Measurements from ENCODE around the gene CX3CL1. TPM values are rescaled to one million over a fixed set of nuclear protein-coding genes. Genes with fewer than 3 reads are reported as not detected.
"Not testable (repeated sequence)": the region's sequence is repeated elsewhere in the genome, so short reads cannot be mapped to it uniquely, and the experiment has no call there.

CX3CL1 gene
- total RNA-seq, 1 donor from 2014 or later: 58.0 TPM

GRCh38 chr16:57356547-57356946 lies 15.7 kb upstream of the CX3CL1 start:
- DNase-seq (ENCODE audit: extremely low read depth, low read depth, low spot score): no peak

GRCh38 chr16:57357330-57358085 lies 14.8 kb upstream of the CX3CL1 start:
- DNase-seq (ENCODE audit: extremely low read depth, low read depth, low spot score): no peak

GRCh38 chr16:57358086-57358420 lies 14.2 kb upstream of the CX3CL1 start:
- DNase-seq (ENCODE audit: extremely low read depth, low read depth, low spot score): no peak

GRCh38 chr16:57358527-57359095 lies 13.7 kb upstream of the CX3CL1 start, which contains the start of gene CCL22:
CCL22 (plus strand) TSS chr16:57358783; CDS start chr16:57358817, 34 bp downstream.
- no peak for DNase-seq (ENCODE audit: extremely low read depth, low read depth, low spot score)

GRCh38 chr16:57360321-57360935 lies 11.9 kb upstream of the CX3CL1 start:
- no peak for DNase-seq (ENCODE audit: extremely low read depth, low read depth, low spot score)

GRCh38 chr16:57361404-57361803 lies 10.9 kb upstream of the CX3CL1 start:
- no peak for DNase-seq (ENCODE audit: extremely low read depth, low read depth, low spot score)

- DNase-seq (ENCODE audit: extremely low read depth, low read depth, low spot score): no peak
Observed at GRCh38 chr16:57364143-57364542, 8.1 kb upstream of the CX3CL1 start.

- no peak for DNase-seq (ENCODE audit: extremely low read depth, low read depth, low spot score)
Observed at GRCh38 chr16:57366544-57367040, 5.7 kb upstream of the CX3CL1 start.

- no peak for DNase-seq (ENCODE audit: extremely low read depth, low read depth, low spot score)
Observed at GRCh38 chr16:57367116-57367752, 5.1 kb upstream of the CX3CL1 start.

- no peak for DNase-seq (ENCODE audit: extremely low read depth, low read depth, low spot score)
Observed at GRCh38 chr16:57371494-57372371, 557 bp upstream of the CX3CL1 start.

- no peak for DNase-seq (ENCODE audit: extremely low read depth, low read depth, low spot score)
Observed at GRCh38 chr16:57373117-57373947, 1.0 kb downstream of the CX3CL1 start.

GRCh38 chr16:57374067-57374534 lies 1.8 kb downstream of the CX3CL1 start:
- DNase-seq (ENCODE audit: extremely low read depth, low read depth, low spot score): no peak

GRCh38 chr16:57374925-57375465 lies 2.7 kb downstream of the CX3CL1 start:
- not testable (repeated sequence) for DNase-seq (ENCODE audit: extremely low read depth, low read depth, low spot score)

GRCh38 chr16:57376313-57376818 lies 4.1 kb downstream of the CX3CL1 start:
- no peak for DNase-seq (ENCODE audit: extremely low read depth, low read depth, low spot score)

- DNase-seq (ENCODE audit: extremely low read depth, low read depth, low spot score): no peak
Observed at GRCh38 chr16:57377080-57377841, 5.0 kb downstream of the CX3CL1 start.

GRCh38 chr16:57379579-57379978 lies 7.3 kb downstream of the CX3CL1 start:
- no peak for DNase-seq (ENCODE audit: extremely low read depth, low read depth, low spot score)

- DNase-seq (ENCODE audit: extremely low read depth, low read depth, low spot score): no peak
Observed at GRCh38 chr16:57380671-57381462, 8.6 kb downstream of the CX3CL1 start.
